ENCODE data around the gene SGIP1. TPM values are rescaled to one million over a fixed set of nuclear protein-coding genes. Genes with fewer than 3 reads are reported as not detected.

The SGIP1 gene
- total RNA-seq, 1 experiment from 2014 or later = not detected

DNA sequence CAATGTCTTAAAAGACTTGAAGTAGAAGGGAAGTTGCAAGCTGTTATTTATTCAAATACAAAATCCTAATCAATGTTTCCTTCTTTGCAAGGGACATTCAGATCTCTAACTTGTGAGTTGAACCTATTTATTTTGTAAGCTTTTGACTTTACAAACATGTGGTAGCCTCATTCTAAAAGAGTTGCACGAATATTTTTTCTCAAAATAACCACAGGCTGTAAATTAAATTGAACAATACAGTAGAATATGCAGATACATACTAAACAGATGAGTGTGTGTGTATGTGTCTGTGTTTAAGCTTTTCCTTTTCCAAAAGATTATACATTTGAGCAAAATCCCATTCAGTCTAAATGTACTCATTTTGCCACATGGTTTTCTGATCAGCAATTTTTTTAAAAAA is 213.5 kb downstream of the SGIP1 start:
- no peak for DNase-seq
- H3K4me3 ChIP-seq (ENCODE audit: low read depth, low read length) = no peak overlapping the region
- Mint-ChIP-seq H3K27me3 (ENCODE audit: insufficient read depth, unreplicated experiment) (peaks cover 8% of the 10 kb centered on the region), H3K9me3 (ENCODE audit: unreplicated experiment) (no peaks in the 10 kb centered on the region), H3K36me3 (ENCODE audit: insufficient read depth, unreplicated experiment) (no peaks in the 10 kb centered on the region), H3K4me3 (ENCODE audit: unreplicated experiment) (no peak overlapping the region), H3K4me1 (ENCODE audit: low read depth, unreplicated experiment) (no peaks in the 10 kb centered on the region), H3K27ac (ENCODE audit: unreplicated experiment) (no peak overlapping the region)
- no TSS peak for BruUV-seq (replicated peaks)
- TF ChIP-seq, protein P1, sequence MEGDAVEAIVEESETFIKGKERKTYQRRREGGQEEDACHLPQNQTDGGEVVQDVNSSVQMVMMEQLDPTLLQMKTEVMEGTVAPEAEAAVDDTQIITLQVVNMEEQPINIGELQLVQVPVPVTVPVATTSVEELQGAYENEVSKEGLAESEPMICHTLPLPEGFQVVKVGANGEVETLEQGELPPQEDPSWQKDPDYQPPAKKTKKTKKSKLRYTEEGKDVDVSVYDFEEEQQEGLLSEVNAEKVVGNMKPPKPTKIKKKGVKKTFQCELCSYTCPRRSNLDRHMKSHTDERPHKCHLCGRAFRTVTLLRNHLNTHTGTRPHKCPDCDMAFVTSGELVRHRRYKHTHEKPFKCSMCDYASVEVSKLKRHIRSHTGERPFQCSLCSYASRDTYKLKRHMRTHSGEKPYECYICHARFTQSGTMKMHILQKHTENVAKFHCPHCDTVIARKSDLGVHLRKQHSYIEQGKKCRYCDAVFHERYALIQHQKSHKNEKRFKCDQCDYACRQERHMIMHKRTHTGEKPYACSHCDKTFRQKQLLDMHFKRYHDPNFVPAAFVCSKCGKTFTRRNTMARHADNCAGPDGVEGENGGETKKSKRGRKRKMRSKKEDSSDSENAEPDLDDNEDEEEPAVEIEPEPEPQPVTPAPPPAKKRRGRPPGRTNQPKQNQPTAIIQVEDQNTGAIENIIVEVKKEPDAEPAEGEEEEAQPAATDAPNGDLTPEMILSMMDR (IDR thresholded peaks at IDR 0.05; ENCODE audit: insufficient read depth in 1 of 2, low read depth in 1 of 2, low read length in 1 of 2, severe bottlenecking in 1 of 2, unreplicated experiment in 1 of 2) = no peak
- ChIA-PET CTCF (no interaction called here), POLR2A (no interaction called here)
- H3K27me3 ChIP-seq (replicated peaks; ENCODE audit: control insufficient read depth, insufficient read depth, low read length) = no peaks in the 10 kb centered on the region
- intact Hi-C loops (cut with micrococcal nuclease; ENCODE audit: unreplicated experiment) = no loop called here
- H3K9me3 ChIP-seq = no peaks in the 10 kb centered on the region
- H3K4me1 ChIP-seq = no peaks in the 10 kb centered on the region
- no peaks in the 10 kb centered on the region for H3K36me3 ChIP-seq (ENCODE audit: control insufficient read depth, insufficient read depth, low read length)

DNA sequence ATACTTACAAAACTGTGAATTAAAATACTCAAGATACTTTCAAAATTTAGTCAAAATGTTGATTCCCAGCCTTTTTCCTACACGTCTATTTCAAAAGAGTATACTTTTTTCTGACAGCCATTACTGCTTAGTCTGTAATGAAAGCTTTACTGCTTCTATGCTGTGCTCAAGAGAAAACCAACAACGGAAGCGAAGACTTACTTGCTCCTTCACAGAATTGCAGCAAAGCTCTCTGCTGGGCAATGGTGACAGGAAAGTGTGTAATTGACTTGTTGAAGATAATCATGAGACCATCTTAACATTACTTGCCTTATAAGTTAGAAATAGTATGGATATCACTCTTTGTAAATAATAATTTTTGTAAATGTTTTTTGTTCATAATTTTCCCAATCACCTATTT is 216.6 kb downstream of the SGIP1 start:
- H3K9me3 ChIP-seq = no peaks in the 10 kb centered on the region
- Mint-ChIP-seq H3K27me3 (ENCODE audit: insufficient read depth, unreplicated experiment) (peaks cover 8% of the 10 kb centered on the region), H3K4me1 (ENCODE audit: low read depth, unreplicated experiment) (no peaks in the 10 kb centered on the region), H3K36me3 (ENCODE audit: insufficient read depth, unreplicated experiment) (no peaks in the 10 kb centered on the region), H3K27ac (ENCODE audit: unreplicated experiment) (no peak overlapping the region), H3K9me3 (ENCODE audit: unreplicated experiment) (no peaks in the 10 kb centered on the region), H3K4me3 (ENCODE audit: unreplicated experiment) (no peak overlapping the region)
- TF ChIP-seq, protein P1 (IDR thresholded peaks at IDR 0.05; ENCODE audit: insufficient read depth in 1 of 2, low read depth in 1 of 2, low read length in 1 of 2, severe bottlenecking in 1 of 2, unreplicated experiment in 1 of 2) = no peak
- no peak overlapping the region for H3K4me3 ChIP-seq (ENCODE audit: low read depth, low read length)
- intact Hi-C loops (cut with micrococcal nuclease; ENCODE audit: unreplicated experiment) = no loop called here
- no TSS peak for BruUV-seq (replicated peaks)
- DNase-seq = no peak
- no peaks in the 10 kb centered on the region for H3K4me1 ChIP-seq
- POLR2A ChIA-PET = no interaction called here
- no peaks in the 10 kb centered on the region for H3K27me3 ChIP-seq (replicated peaks; ENCODE audit: control insufficient read depth, insufficient read depth, low read length)
- CTCF ChIA-PET = no interaction called here
- no peaks in the 10 kb centered on the region for H3K36me3 ChIP-seq (ENCODE audit: control insufficient read depth, insufficient read depth, low read length)

DNA sequence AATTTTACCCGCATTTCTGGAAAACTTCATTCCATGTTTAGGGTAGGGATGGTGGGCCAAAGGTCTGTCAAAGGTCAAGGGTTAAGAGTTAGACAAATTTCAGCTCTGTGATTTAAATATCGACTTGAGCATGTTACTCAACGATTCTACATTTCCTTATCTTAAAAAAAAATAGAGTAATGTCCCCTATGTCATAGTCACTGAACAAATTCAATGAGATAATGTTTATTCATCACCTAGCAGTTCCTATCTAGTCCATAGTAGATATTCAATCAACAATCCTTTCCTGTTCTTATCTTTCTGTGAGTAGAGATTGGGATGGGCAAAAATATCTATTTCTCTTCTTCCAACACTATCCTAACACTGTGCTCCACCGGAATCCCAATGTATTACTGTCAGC is 217.2 kb downstream of the SGIP1 start:
- Histone ChIP-seq H3K36me3 (ENCODE audit: control insufficient read depth, insufficient read depth, low read length) (no peaks in the 10 kb centered on the region), H3K9me3 (no peaks in the 10 kb centered on the region), H3K4me3 (ENCODE audit: low read depth, low read length) (no peak overlapping the region), H3K27me3 (replicated peaks; ENCODE audit: control insufficient read depth, insufficient read depth, low read length) (no peaks in the 10 kb centered on the region), H3K4me1 (no peaks in the 10 kb centered on the region)
- POLR2A ChIA-PET = no interaction called here
- Mint-ChIP-seq H3K9me3 (ENCODE audit: unreplicated experiment) (no peaks in the 10 kb centered on the region), H3K4me1 (ENCODE audit: low read depth, unreplicated experiment) (no peaks in the 10 kb centered on the region), H3K27me3 (ENCODE audit: insufficient read depth, unreplicated experiment) (peaks cover 8% of the 10 kb centered on the region), H3K36me3 (ENCODE audit: insufficient read depth, unreplicated experiment) (no peaks in the 10 kb centered on the region), H3K4me3 (ENCODE audit: unreplicated experiment) (no peak overlapping the region), H3K27ac (ENCODE audit: unreplicated experiment) (no peak overlapping the region)
- BruUV-seq (replicated peaks) = no TSS peak
- CTCF ChIA-PET = no interaction called here
- intact Hi-C loops (cut with micrococcal nuclease; ENCODE audit: unreplicated experiment) = no loop called here
- TF ChIP-seq, protein P1 (IDR thresholded peaks at IDR 0.05; ENCODE audit: insufficient read depth in 1 of 2, low read depth in 1 of 2, low read length in 1 of 2, severe bottlenecking in 1 of 2, unreplicated experiment in 1 of 2) = no peak
- no peak for DNase-seq

Data from Caco-2 (cell line).